Prostate gland (tissue), 2 donors: ENCODE results near the gene SLC17A6. TPM values are rescaled to one million over a fixed set of nuclear protein-coding genes. Genes with fewer than 3 reads are reported as not detected.

ENCODE experiments used
- DNase-seq: peaks from one replicate; pipeline ENCODE4 v3.0.0-alpha.2; 2019; ENCODE audit warnings: low spot score
- H3K27ac ChIP-seq, 2 donors: fragments of 200-600 bp; sonication (generic); 2 replicates each; pipeline ENCODE4 v1.5.1; 2017 to 2019
- H3K27me3 ChIP-seq: fragments of 200-600 bp; sonication (generic); replicated peaks from 2 replicates; pipeline ENCODE4 v1.5.1; 2019; ENCODE audit not compliant: insufficient read depth
- H3K36me3 ChIP-seq, 2 donors: fragments of 200-600 bp; sonication (generic); 1 replicate in 1 of 2; 2 replicates in 1 of 2; pipeline versions ENCODE4 v1.5.1 to v1.8.1; 2017 to 2019
- H3K4me1 ChIP-seq: fragments of 200-600 bp; sonication (generic); replicated peaks from 2 replicates; pipeline ENCODE4 v1.5.1; 2019
- H3K4me3 ChIP-seq, 2 donors: fragments of 200-600 bp; sonication (generic); 2 replicates each; pipeline ENCODE4 v1.5.1; 2017 to 2019
- H3K9me3 ChIP-seq: fragments of 200-600 bp; sonication (generic); 2 replicates; pipeline ENCODE4 v1.5.1; 2017
- POLR2AphosphoS5 ChIP-seq: sonication (generic); formaldehyde crosslinking; IDR thresholded peaks from one replicate; pipeline ENCODE4 v1.6.1; 2017; ENCODE audit warnings: antibody characterized with exemption
- WGBS: methylation state at CpG from one replicate; pipeline ENCODE4 v1.1.5; 2018; 5-methylcytosine and 5-hydroxymethylcytosine counted together
- intact Hi-C: fragments of 100-400 bp; cut with DNase I; formaldehyde crosslinking; loops from one replicate; pipeline ENCODE4 v1.14.2; 2022
- total RNA-seq, 2 donors: library from RNA; depleted of rRNA; stranded (reverse); fragments of >200 nt; gene quantifications; one replicate each; pipeline ENCODE4 v1.1.0, GENCODE V29; 2016
- TF ChIP-seq, protein P1 (sequence below), 4 experiments: fragments of 200-600 bp in 2 of 4; fragments of 450-650 bp in 2 of 4; sonication (generic) in 2 of 4; IDR thresholded peaks; 1 replicate in 3 of 4; 2 replicates in 1 of 4; pipeline ENCODE4 v1.5.1; 2016 to 2019; ENCODE audit warnings: antibody characterized with exemption in 4 of 4, mild to moderate bottlenecking in 2 of 4, moderate library complexity in 2 of 4

Gene SLC17A6
- total RNA-seq, 2 donors from 2014 or later = not detected

DNA sequence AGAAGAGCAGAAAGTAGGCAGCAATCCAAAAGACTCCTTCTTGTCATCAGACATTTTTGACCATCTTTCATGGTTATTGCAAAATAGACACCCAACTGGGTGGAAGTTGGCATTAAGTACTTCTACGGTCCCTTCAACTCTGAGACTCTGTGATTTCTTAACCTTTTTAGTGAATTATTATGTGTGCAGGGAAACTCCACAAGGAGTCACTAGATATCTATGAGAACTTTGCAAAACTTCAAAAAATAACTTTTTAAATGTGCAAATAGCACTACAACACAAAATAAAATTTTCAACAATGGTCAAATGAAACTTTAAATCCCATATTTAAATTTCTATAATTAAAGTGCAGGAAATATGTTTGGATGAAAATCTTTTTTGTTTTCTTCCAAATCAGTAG, 88.7 kb downstream of the SLC17A6 start:
- intact Hi-C loops = no loop called here
- Histone ChIP-seq H3K9me3 (no peaks in the 10 kb centered on the region), H3K36me3 (no peaks in the 10 kb centered on the region), H3K27me3 (no peaks in the 10 kb centered on the region), H3K4me3 (no peak overlapping the region), H3K27ac (no peak overlapping the region), H3K4me1 (no peaks in the 10 kb centered on the region)
- no peak for DNase-seq
- WGBS = 83% methylated on average over 1 of the region's 1 CpG
- TF ChIP-seq, protein P1, sequence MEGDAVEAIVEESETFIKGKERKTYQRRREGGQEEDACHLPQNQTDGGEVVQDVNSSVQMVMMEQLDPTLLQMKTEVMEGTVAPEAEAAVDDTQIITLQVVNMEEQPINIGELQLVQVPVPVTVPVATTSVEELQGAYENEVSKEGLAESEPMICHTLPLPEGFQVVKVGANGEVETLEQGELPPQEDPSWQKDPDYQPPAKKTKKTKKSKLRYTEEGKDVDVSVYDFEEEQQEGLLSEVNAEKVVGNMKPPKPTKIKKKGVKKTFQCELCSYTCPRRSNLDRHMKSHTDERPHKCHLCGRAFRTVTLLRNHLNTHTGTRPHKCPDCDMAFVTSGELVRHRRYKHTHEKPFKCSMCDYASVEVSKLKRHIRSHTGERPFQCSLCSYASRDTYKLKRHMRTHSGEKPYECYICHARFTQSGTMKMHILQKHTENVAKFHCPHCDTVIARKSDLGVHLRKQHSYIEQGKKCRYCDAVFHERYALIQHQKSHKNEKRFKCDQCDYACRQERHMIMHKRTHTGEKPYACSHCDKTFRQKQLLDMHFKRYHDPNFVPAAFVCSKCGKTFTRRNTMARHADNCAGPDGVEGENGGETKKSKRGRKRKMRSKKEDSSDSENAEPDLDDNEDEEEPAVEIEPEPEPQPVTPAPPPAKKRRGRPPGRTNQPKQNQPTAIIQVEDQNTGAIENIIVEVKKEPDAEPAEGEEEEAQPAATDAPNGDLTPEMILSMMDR (IDR thresholded peaks at IDR 0.05) = peak in 2 of 4 experiments; percentile 8 to 17
- no peak for TF ChIP-seq POLR2AphosphoS5

Other genes starting within 250 kb of the SLC17A6 start
- 1 to 10 TPM; 6.0 to 7.2 TPM for gene ANO5, start 145.3 kb upstream of the SLC17A6 start, total RNA-seq